Glutamatergic neuron (in vitro differentiated cells): ENCODE results near the gene COX4I2. TPM values are rescaled to one million over a fixed set of nuclear protein-coding genes. Genes with fewer than 3 reads are reported as not detected.

Experiments
- DNase-seq: peaks from one replicate; pipeline ENCODE4 v3.0.0; 2022
- H3K27ac Mint-ChIP-seq: one replicate; pipeline ENCODE4 v1.8.0; 2020; ENCODE audit warnings: mild to moderate bottlenecking, mixed read lengths, inconsistent platforms; ENCODE audit not compliant: unreplicated experiment
- H3K27me3 Mint-ChIP-seq: one replicate; pipeline ENCODE4 v1.8.0; 2020; ENCODE audit warnings: mild to moderate bottlenecking, moderate library complexity, mixed read lengths, inconsistent platforms; ENCODE audit not compliant: unreplicated experiment
- H3K36me3 Mint-ChIP-seq: one replicate; pipeline ENCODE4 v1.8.0; 2020; ENCODE audit warnings: mild to moderate bottlenecking, mixed read lengths, inconsistent platforms; ENCODE audit not compliant: unreplicated experiment
- H3K4me1 Mint-ChIP-seq: one replicate; pipeline ENCODE4 v1.8.0; 2020; ENCODE audit warnings: mild to moderate bottlenecking, low read depth, mixed read lengths, inconsistent platforms; ENCODE audit not compliant: unreplicated experiment
- H3K4me3 Mint-ChIP-seq: one replicate; pipeline ENCODE4 v1.8.0; 2020; ENCODE audit warnings: mild to moderate bottlenecking, mixed read lengths, inconsistent platforms; ENCODE audit not compliant: unreplicated experiment
- H3K9me3 Mint-ChIP-seq: one replicate; pipeline ENCODE4 v1.8.0; 2020; ENCODE audit warnings: mild to moderate bottlenecking, moderate library complexity, mixed read lengths, inconsistent platforms; ENCODE audit not compliant: unreplicated experiment
- total RNA-seq: library from RNA; stranded (reverse); fragmentation: NEBNext Ultra II Directional; extraction: Animal tissue kit (Norgen Biotek cat#: 25700); gene quantifications from one replicate; pipeline ENCODE4 v1.2.1, GENCODE V29; 2021; ENCODE audit not compliant: unreplicated experiment
- TF ChIP-seq, protein P1 (sequence below): fragments of 200-600 bp; sonication (generic); IDR thresholded peaks from one replicate; pipeline ENCODE4 v1.5.0; 2021; ENCODE audit not compliant: partially characterized antibody, unreplicated experiment

COX4I2 gene
- total RNA-seq, 1 donor from 2014 or later = not detected

DNA sequence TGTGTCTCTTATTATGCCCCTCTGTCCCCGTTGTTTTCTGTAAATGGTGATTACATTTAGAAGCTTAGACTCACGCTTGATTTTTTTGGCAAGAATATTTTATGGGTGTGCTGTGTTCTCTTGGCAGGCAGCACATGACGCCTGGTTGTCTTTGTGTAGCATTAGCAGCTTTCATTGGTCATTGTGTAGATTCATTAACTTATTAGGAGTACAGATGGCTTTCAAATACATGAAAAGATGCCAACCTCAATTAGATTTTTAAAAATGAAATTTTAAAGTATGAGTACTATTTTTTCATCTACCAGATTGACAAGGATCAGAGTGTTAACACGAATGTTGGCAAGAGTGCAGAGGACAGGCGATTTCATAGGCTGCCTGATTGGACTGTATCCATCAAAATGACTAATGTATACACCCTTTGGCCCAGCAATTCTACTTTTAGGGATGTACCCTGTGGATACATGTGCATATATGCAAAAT lies 15.2 kb downstream of the COX4I2 start:
- no peak overlapping the region for H3K27ac Mint-ChIP-seq
- H3K27me3 Mint-ChIP-seq = peaks cover 15% of the 10 kb centered on the region
- H3K9me3 Mint-ChIP-seq = peaks cover 8% of the 10 kb centered on the region
- no peak overlapping the region for H3K4me3 Mint-ChIP-seq
- H3K4me1 Mint-ChIP-seq = no peaks in the 10 kb centered on the region
- no peak for DNase-seq
- TF ChIP-seq, protein P1, sequence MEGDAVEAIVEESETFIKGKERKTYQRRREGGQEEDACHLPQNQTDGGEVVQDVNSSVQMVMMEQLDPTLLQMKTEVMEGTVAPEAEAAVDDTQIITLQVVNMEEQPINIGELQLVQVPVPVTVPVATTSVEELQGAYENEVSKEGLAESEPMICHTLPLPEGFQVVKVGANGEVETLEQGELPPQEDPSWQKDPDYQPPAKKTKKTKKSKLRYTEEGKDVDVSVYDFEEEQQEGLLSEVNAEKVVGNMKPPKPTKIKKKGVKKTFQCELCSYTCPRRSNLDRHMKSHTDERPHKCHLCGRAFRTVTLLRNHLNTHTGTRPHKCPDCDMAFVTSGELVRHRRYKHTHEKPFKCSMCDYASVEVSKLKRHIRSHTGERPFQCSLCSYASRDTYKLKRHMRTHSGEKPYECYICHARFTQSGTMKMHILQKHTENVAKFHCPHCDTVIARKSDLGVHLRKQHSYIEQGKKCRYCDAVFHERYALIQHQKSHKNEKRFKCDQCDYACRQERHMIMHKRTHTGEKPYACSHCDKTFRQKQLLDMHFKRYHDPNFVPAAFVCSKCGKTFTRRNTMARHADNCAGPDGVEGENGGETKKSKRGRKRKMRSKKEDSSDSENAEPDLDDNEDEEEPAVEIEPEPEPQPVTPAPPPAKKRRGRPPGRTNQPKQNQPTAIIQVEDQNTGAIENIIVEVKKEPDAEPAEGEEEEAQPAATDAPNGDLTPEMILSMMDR = no peak
- no peaks in the 10 kb centered on the region for H3K36me3 Mint-ChIP-seq

- H3K27ac Mint-ChIP-seq = no peak overlapping the region
- no peaks in the 10 kb centered on the region for H3K36me3 Mint-ChIP-seq
- DNase-seq = no peak
- H3K9me3 Mint-ChIP-seq = peaks cover 3% of the 10 kb centered on the region
- TF ChIP-seq, protein P1 = no peak
- H3K4me1 Mint-ChIP-seq = no peaks in the 10 kb centered on the region
- H3K27me3 Mint-ChIP-seq = peaks cover 11% of the 10 kb centered on the region
- H3K4me3 Mint-ChIP-seq = no peak overlapping the region
Measured at GRCh38 chr20:31653561-31653960, 15.8 kb downstream of the COX4I2 start.

DNA sequence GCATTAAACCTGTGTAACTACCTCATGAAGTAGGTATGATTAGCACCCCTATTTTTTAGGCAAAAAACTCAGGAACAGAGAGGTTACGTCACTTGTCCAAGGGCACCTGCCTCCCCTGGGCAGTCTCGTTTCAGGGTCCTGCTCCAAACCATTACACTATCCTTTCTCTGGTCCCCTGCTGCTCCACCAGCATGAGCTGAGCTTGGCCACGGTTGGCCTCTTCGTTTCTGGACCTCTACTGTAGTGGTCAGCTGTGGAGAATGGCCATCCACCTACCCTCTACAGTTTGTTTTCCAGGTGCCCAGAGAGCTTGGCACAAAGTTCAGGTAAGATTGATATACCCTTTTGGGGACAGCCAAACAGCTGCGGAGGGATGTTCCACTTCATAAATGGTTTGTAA lies 16.8 kb downstream of the COX4I2 start:
- H3K27ac Mint-ChIP-seq = no peak overlapping the region
- DNase-seq = no peak
- H3K9me3 Mint-ChIP-seq = peaks cover 2% of the 10 kb centered on the region
- no peak overlapping the region for H3K4me3 Mint-ChIP-seq
- TF ChIP-seq, protein P1 = no peak
- no peaks in the 10 kb centered on the region for H3K36me3 Mint-ChIP-seq
- H3K4me1 Mint-ChIP-seq = no peaks in the 10 kb centered on the region
- peaks cover 9% of the 10 kb centered on the region for H3K27me3 Mint-ChIP-seq

- peaks cover 27% of the 10 kb centered on the region for H3K4me1 Mint-ChIP-seq
- H3K36me3 Mint-ChIP-seq = peaks cover 10% of the 10 kb centered on the region
- peaks cover 13% of the 10 kb centered on the region for H3K9me3 Mint-ChIP-seq
- TF ChIP-seq, protein P1 = peak; percentile 99
- H3K27ac Mint-ChIP-seq = peak overlapping the region; percentile 97
- DNase-seq = peak; percentile 95
- H3K4me3 Mint-ChIP-seq = peak overlapping the region; percentile 88
- H3K27me3 Mint-ChIP-seq = peaks cover 29% of the 10 kb centered on the region
Measured at GRCh38 chr20:31661625-31662371, 24.1 kb downstream of the COX4I2 start.

- Mint-ChIP-seq H3K4me3 (peak overlapping the region; percentile 88), H3K27me3 (peaks cover 31% of the 10 kb centered on the region), H3K27ac (peak overlapping the region; percentile 97), H3K9me3 (peaks cover 13% of the 10 kb centered on the region), H3K36me3 (peaks cover 10% of the 10 kb centered on the region), H3K4me1 (peaks cover 28% of the 10 kb centered on the region)
- DNase-seq = no peak
- TF ChIP-seq, protein P1 = no peak
Measured at GRCh38 chr20:31662372-31662854, 24.7 kb downstream of the COX4I2 start.
